Measurements from ENCODE around the gene NANOS3.

NANOS3 gene

GRCh38 chr19:13923194-13923987, 46.5 kb downstream of the NANOS3 start:
- no peak for DNase-seq

GRCh38 chr19:13926010-13926409, 49.1 kb downstream of the NANOS3 start:
- DNase-seq: no peak

GRCh38 chr19:13926715-13927114, 49.8 kb downstream of the NANOS3 start:
- DNase-seq: no peak

- DNase-seq: no peak
These were observed 52.4 kb downstream of the NANOS3 start for GRCh38 chr19:13929340-13929739.

GRCh38 chr19:13929956-13930355, 53.0 kb downstream of the NANOS3 start:
- DNase-seq: no peak

Measured in fibroblast of upper back skin (primary cell).